Stomach (tissue), 4 donors: Measurements from ENCODE around the gene ESD.

ENCODE experiments used
- CTCF ChIP-seq, 7 experiments: fragments of 450-650 bp in 4 of 7; fragments of 200-600 bp in 3 of 7; sonication (generic) in 3 of 7; IDR thresholded peaks; one replicate each; pipeline ENCODE4 v1.5.1; 2016 to 2019; ENCODE audit warnings: antibody characterized with exemption in 7 of 7, control low read depth in 2 of 7, mild to moderate bottlenecking in 1 of 7
- POLR2A ChIP-seq, 4 donors: fragments of 450-650 bp; IDR thresholded peaks; one replicate each; pipeline ENCODE4 v1.6.1; 2016; ENCODE audit warnings: antibody characterized with exemption in 4 of 4, control low read depth in 2 of 4, mild to moderate bottlenecking in 1 of 4, moderate library complexity in 1 of 4
- POLR2AphosphoS5 ChIP-seq, 3 donors: sonication (generic); formaldehyde crosslinking; IDR thresholded peaks; one replicate each; pipeline ENCODE4 v1.6.1; 2016; ENCODE audit warnings: antibody characterized with exemption in 3 of 3

GRCh38 chr13:46817838-46818476 is 21.0 kb upstream of the ESD start:
- no peak for TF ChIP-seq CTCF (IDR thresholded peaks at IDR 0.05)
- TF ChIP-seq POLR2A (IDR thresholded peaks at IDR 0.05), result no peak
- TF ChIP-seq POLR2AphosphoS5 (IDR thresholded peaks at IDR 0.05), result no peak
